A549 (cell line): Measurements from ENCODE around the gene TCN2. TPM values are rescaled to one million over a fixed set of nuclear protein-coding genes. Genes with fewer than 3 reads are reported as not detected.
"Not testable (repeated sequence)": the region's sequence is repeated elsewhere in the genome, so short reads cannot be mapped to it uniquely, and the experiment has no call there.

Source experiments
- ATAC-seq, 2 experiments: fragments of 200-7000 bp in 1 of 2; fragments of >200 bp in 1 of 2; cut with Nextera tagmentation in 1 of 2; cut with Tn5 transposase in 1 of 2; 3 replicates each; pipeline versions ENCODE4 v1.8.0 to v1.9.1; 2018 to 2020; ENCODE audit warnings: mild to moderate bottlenecking in 1 of 2, moderate library complexity in 1 of 2
- CTCF ChIA-PET: fragments of 300-600 bp; sonication (Branson Sonifier 250); formaldehyde crosslinking; extraction: SDS; loops from one replicate; lab custom pipeline; 2021; ENCODE audit warnings: antibody characterized with exemption, inconsistent platforms; lab: Yijun Ruan, JAX
- POLR2A ChIA-PET: fragments of 350-600 bp; formaldehyde crosslinking; extraction: SDS; loops from one replicate; lab custom pipeline; 2021; ENCODE audit warnings: antibody characterized with exemption, inconsistent platforms; lab: Yijun Ruan, JAX
- DNase-seq, 2 experiments: peaks; one replicate each; pipeline versions ENCODE4 v3.0.0 to v3.0.0-alpha.2; 2011 to 2016; ENCODE audit warnings: low read depth in 1 of 2, low spot score in 1 of 2
- FAIRE-seq: peaks from 2 replicates; lab custom pipeline; 2011; peaks lifted over from hg19 to GRCh38; lab: Jason Lieb, UNC
- H3K27ac ChIP-seq, 2 experiments: fragments of >200 bp; sonication (Bioruptor Twin); formaldehyde crosslinking; 3 replicates each; pipeline ENCODE4 v1.5.1; 2016 to 2017
- H3K4me1 ChIP-seq: fragments of >200 bp; sonication (Bioruptor Twin); formaldehyde crosslinking; 3 replicates; pipeline ENCODE4 v1.6.1; 2016
- H3K4me2 ChIP-seq: fragments of >200 bp; sonication (Bioruptor Twin); formaldehyde crosslinking; 3 replicates; pipeline ENCODE4 v1.6.1; 2016
- H3K4me3 ChIP-seq: fragments of >200 bp; sonication (Bioruptor Twin); formaldehyde crosslinking; 3 replicates; pipeline ENCODE4 v1.5.1; 2016
- H3K9me3 ChIP-seq: fragments of >200 bp; sonication (Bioruptor Twin); formaldehyde crosslinking; 3 replicates; pipeline ENCODE4 v1.6.1; 2016
- BCL3 ChIP-seq: fragments of >200 bp; sonication (Bioruptor Twin); formaldehyde crosslinking; IDR thresholded peaks from 3 replicates; pipeline ENCODE4 v1.6.1; 2016
- BHLHE40 ChIP-seq: IDR thresholded peaks from 2 replicates; pipeline ENCODE4 v1.6.1; 2012; ENCODE audit warnings: low read depth, low read length, inconsistent platforms
- CEBPB ChIP-seq, 2 experiments: fragments of >200 bp in 1 of 2; sonication (Bioruptor Twin) in 1 of 2; formaldehyde crosslinking in 1 of 2; IDR thresholded peaks; 2 replicates each; pipeline ENCODE4 v1.6.1; 2012 to 2016
- E2F6 ChIP-seq: IDR thresholded peaks from 2 replicates; pipeline ENCODE4 v1.6.1; 2012; ENCODE audit warnings: low read depth, borderline replicate concordance
- EHMT2 ChIP-seq: fragments of 200-600 bp; sonication (generic); IDR thresholded peaks from 2 replicates; pipeline ENCODE4 v1.6.1; 2016; ENCODE audit warnings: antibody characterized with exemption, low read depth, mild to moderate bottlenecking, moderate library complexity
- FOXS1 ChIP-seq: fragments of 250-450 bp; sonication (Bioruptor Pico); IDR thresholded peaks from 2 replicates; pipeline ENCODE4 v1.5.0; 2020; ENCODE audit warnings: mild to moderate bottlenecking, moderate library complexity
- HES2 ChIP-seq: fragments of >200 bp; sonication (Bioruptor Twin); formaldehyde crosslinking; IDR thresholded peaks from 2 replicates; pipeline ENCODE4 v1.6.1; 2016
- JUN ChIP-seq, 2 experiments: fragments of >200 bp; sonication (Bioruptor Twin); formaldehyde crosslinking; IDR thresholded peaks; 2 replicates in 1 of 2; 3 replicates in 1 of 2; pipeline ENCODE4 v1.6.1; 2016 to 2017
- MAX ChIP-seq: IDR thresholded peaks from 2 replicates; pipeline ENCODE4 v1.6.1; 2012
- MYC ChIP-seq: IDR thresholded peaks from 2 replicates; pipeline ENCODE4 v1.6.1; 2012; ENCODE audit warnings: mild to moderate bottlenecking, inconsistent platforms, low read length, improper control_type of control experiment, borderline replicate concordance
- NR3C1 ChIP-seq: fragments of >200 bp; sonication (Bioruptor Twin); formaldehyde crosslinking; IDR thresholded peaks from 3 replicates; pipeline ENCODE4 v1.6.1; 2017
- PHF8 ChIP-seq: fragments of 200-600 bp; sonication (generic); IDR thresholded peaks from 2 replicates; pipeline ENCODE4 v1.6.1; 2016; ENCODE audit warnings: low read depth, mild to moderate bottlenecking, antibody characterized with exemption, moderate library complexity, borderline replicate concordance
- POLR2A ChIP-seq: IDR thresholded peaks from 2 replicates; pipeline ENCODE4 v1.6.1; 2012; ENCODE audit warnings: mild to moderate bottlenecking, low read length
- RAD21 ChIP-seq, 2 experiments: fragments of >200 bp in 1 of 2; sonication (Bioruptor Twin) in 1 of 2; formaldehyde crosslinking in 1 of 2; IDR thresholded peaks in 1 of 2; conservative IDR thresholded peaks in 1 of 2; 2 replicates in 1 of 2; 3 replicates in 1 of 2; pipeline ENCODE4 v1.6.1; 2012 to 2018; ENCODE audit warnings: inconsistent platforms in 1 of 2
- RFX5 ChIP-seq: fragments of 450-650 bp; IDR thresholded peaks from 2 replicates; pipeline ENCODE4 v1.7.1; 2014; ENCODE audit warnings: antibody characterized with exemption, mild to moderate bottlenecking, moderate library complexity
- USF2 ChIP-seq: fragments of 450-650 bp; IDR thresholded peaks from 2 replicates; pipeline ENCODE4 v1.6.1; 2014; ENCODE audit warnings: antibody characterized with exemption
- WGBS: methylation state at CpG from one replicate; pipeline ENCODE4 v1.1.6; 2017; ENCODE audit errors: missing lambda C conversion rate; 5-methylcytosine and 5-hydroxymethylcytosine counted together
- polyA plus RNA-seq, 4 experiments: library from polyadenylated mRNA; depleted of rRNA in 3 of 4; stranded (reverse); fragments of >200 nt; fragmentation: RNase III in 1 of 4; extraction: RNeasy Plus Mini Kit Qiagen cat#74134 plus additional on column Dnase treatment in 1 of 4; gene quantifications; 2 replicates in 3 of 4; 3 replicates in 1 of 4; pipeline ENCODE4 v1.2.3, GENCODE V29; 2011 to 2017

TCN2 gene
- polyA plus RNA-seq, 2 of the 4 experiments (the other 2 are of a cell fraction), result 3.9 to 4.3 TPM

- Histone ChIP-seq H3K4me3 (peak overlapping the region; percentile 99), H3K9me3 (no peaks in the 10 kb centered on the region), H3K4me1 (peaks cover 8% of the 10 kb centered on the region; the same call in 2 of the 3 replicates), H3K4me2 (peak overlapping the region; percentile 92), H3K27ac (peak overlapping the region; percentile 92 to 93)
- 3% methylated on average over 14 of the region's 14 CpGs for WGBS
- FAIRE-seq (no peak), ATAC-seq (0 out of 6 replicates have a peak, but pooled peaks of 1 of the 2 experiments have one; percentile 4), DNase-seq (no peak)
- TF ChIP-seq HES2, result no peak
- TF ChIP-seq BCL3, result 0 out of 3 replicates have a peak, but pooled peaks have one; percentile 2
- POLR2A ChIA-PET, result interaction anchor here (0.9 kb wide), 1 partner anchor 10 kb away, joined by 3 read pairs; no protein-coding TSS in a partner anchor
- CTCF ChIA-PET, result interaction anchor here (0.7 kb wide), 1 partner anchor 15 kb away, joined by 4 read pairs; no protein-coding TSS in a partner anchor
These were observed 15.8 kb upstream of the TCN2 start for GRCh38 chr22:30591191-30591587.

GRCh38 chr22:30591588-30592359 lies 15.2 kb upstream of the TCN2 start, which contains the start of gene PES1:
TSS of gene PES1 (minus strand) at chr22:30591910. CDS start at chr22:30591833, 77 bp downstream.
- H3K9me3 ChIP-seq, result no peaks in the 10 kb centered on the region
- POLR2A ChIA-PET, result interaction anchor here (0.9 kb wide), 1 partner anchor 9 kb away, joined by 3 read pairs; no protein-coding TSS in a partner anchor
- peak; percentile 94 to 98 for DNase-seq
- peak within 1 kb of the TSS; percentile 99 for H3K4me3 ChIP-seq
- WGBS, result 1% methylated on average over 31 of the region's 49 CpGs
- peak within 1 kb of the TSS; percentile 92 to 93 for H3K27ac ChIP-seq
- TF ChIP-seq NR3C1 (no peak), BHLHE40 (peak; percentile 94), RFX5 (peak; percentile 93), JUN (IDR thresholded peaks at IDR 0.05) (peak; percentile 82 to 85), EHMT2 (no peak), BCL3 (peak; percentile 46; the same call in 1 of the 3 replicates), PHF8 (peak; percentile 64), MYC (peak; percentile 95), E2F6 (no peak), USF2 (peak; percentile 57), POLR2A (peak; percentile 31), RAD21 (conservative IDR thresholded peaks at IDR 0.05 in 1 of 2, IDR thresholded peaks at IDR 0.05 in 1 of 2) (no peak), FOXS1 (CRISPR knock-in tag) (no peak), MAX (peak; percentile 96), CEBPB (IDR thresholded peaks at IDR 0.05) (no peak)
- peak; percentile 99 to 100 for ATAC-seq
- peaks cover 8% of the 10 kb centered on the region; the same call in 2 of the 3 replicates for H3K4me1 ChIP-seq
- FAIRE-seq, result no peak
- CTCF ChIA-PET, result interaction anchor here (0.7 to 2.5 kb wide), 2 partner anchors 16 to 18 kb away, joined by 4 to 7 read pairs; no protein-coding TSS in a partner anchor
- peak within 1 kb of the TSS; percentile 92 for H3K4me2 ChIP-seq

GRCh38 chr22:30592360-30592713 lies 14.6 kb upstream of the TCN2 start:
- ChIA-PET POLR2A (interaction anchor here (0.9 kb wide), 1 partner anchor 9 kb away, joined by 3 read pairs; no protein-coding TSS in a partner anchor), CTCF (interaction anchor here (0.7 to 2.5 kb wide), 4 partner anchors 9 to 107 kb away, joined by 3 to 7 read pairs (median 3); no protein-coding TSS in a partner anchor)
- FAIRE-seq, H3K4me1 ChIP-seq, DNase-seq, ATAC-seq, H3K9me3 ChIP-seq: not testable (repeated sequence)
- 28% methylated on average over 17 of the region's 18 CpGs for WGBS
- Histone ChIP-seq H3K4me2 (peak overlapping the region; percentile 92), H3K4me3 (peak overlapping the region; percentile 37), H3K27ac (peak overlapping the region in 1 of 2 experiments; percentile 92; a peak in 2 of 6 replicates)
